Activated T-helper 9 cell treated with anti-CD3 and anti-CD28 coated beads, Interleukin-2, amount 50 U/mL, for 16 hours (primary cell): Measurements from ENCODE around the gene SRSF3.
A peak's percentile ranks its signal among the peaks of the same experiment; 100 is the strongest.
"Not testable (repeated sequence)": the region's sequence is repeated elsewhere in the genome, so short reads cannot be mapped to it uniquely, and the experiment has no call there.

Experiments used
- DNase-seq: peaks from one replicate; pipeline ENCODE4 v3.0.0-alpha.2; 2020; ENCODE audit warnings: low read depth

The SRSF3 gene

GRCh38 chr6:36605143-36605542 is 11.0 kb downstream of the SRSF3 start:
- no peak for DNase-seq

- DNase-seq = no peak
Measured at GRCh38 chr6:36605560-36606391, 11.6 kb downstream of the SRSF3 start.

GRCh38 chr6:36607305-36607682 is 13.1 kb downstream of the SRSF3 start:
- DNase-seq = not testable (repeated sequence)

GRCh38 chr6:36607683-36608386 is 13.7 kb downstream of the SRSF3 start:
- no peak for DNase-seq

GRCh38 chr6:36608788-36609563 is 14.8 kb downstream of the SRSF3 start:
- no peak for DNase-seq

GRCh38 chr6:36609582-36609981 is 15.4 kb downstream of the SRSF3 start:
- DNase-seq = no peak

- DNase-seq = no peak
Measured at GRCh38 chr6:36610041-36610955, 16.1 kb downstream of the SRSF3 start.

- no peak for DNase-seq
Measured at GRCh38 chr6:36610956-36611336, 16.8 kb downstream of the SRSF3 start.

GRCh38 chr6:36611679-36612078 is 17.5 kb downstream of the SRSF3 start:
- DNase-seq = not testable (repeated sequence)

GRCh38 chr6:36612101-36612625 is 18.0 kb downstream of the SRSF3 start:
- DNase-seq = no peak

- no peak for DNase-seq
Measured at GRCh38 chr6:36613200-36613995, 19.2 kb downstream of the SRSF3 start.

GRCh38 chr6:36615018-36615761 is 21.0 kb downstream of the SRSF3 start:
- DNase-seq = peak; percentile 25

GRCh38 chr6:36616893-36617521 is 22.8 kb downstream of the SRSF3 start:
- no peak for DNase-seq

- DNase-seq = no peak
Measured at GRCh38 chr6:36618366-36619355, 24.5 kb downstream of the SRSF3 start.

GRCh38 chr6:36621371-36621855 is 27.3 kb downstream of the SRSF3 start:
- DNase-seq = no peak

GRCh38 chr6:36622901-36623546 is 28.9 kb downstream of the SRSF3 start:
- DNase-seq = no peak
